HCT116 (cell line): ENCODE measurements around the gene B3GNT5. TPM values are rescaled to one million over a fixed set of nuclear protein-coding genes. Genes with fewer than 3 reads are reported as not detected.

Source experiments
- ATAC-seq: fragments of 200-7000 bp; cut with Tn5 transposase; 2 replicates; pipeline ENCODE4 v1.9.1; 2020; ENCODE audit warnings: mild to moderate bottlenecking, moderate library complexity
- BruUV-seq: library from RNA; stranded (reverse); fragments of 400-500 nt; replicated peaks from 2 replicates; lab custom pipeline; 2021; lab: Mats Ljungman, UMichigan
- CTCF ChIA-PET: fragments of 300-600 bp; sonication (Branson Sonifier 250); formaldehyde crosslinking; loops from one replicate; lab custom pipeline; 2021; ENCODE audit warnings: antibody characterized with exemption; lab: Charles Lee
- POLR2A ChIA-PET: fragments of 300-600, 350-600 bp; sonication (Branson Sonifier 250); formaldehyde crosslinking; loops from one replicate; lab custom pipeline; 2021; ENCODE audit warnings: antibody characterized with exemption; lab: Charles Lee
- RAD21 ChIA-PET, 2 experiments: fragments of 300-600 bp; sonication (Branson Sonifier 250); formaldehyde crosslinking; loops; one replicate each; lab custom pipeline; 2023; ENCODE audit warnings: low total read pairs in 2 of 2; ENCODE audit not compliant: uncharacterized antibody in 2 of 2, unreplicated experiment in 2 of 2, low non-redundant PET in 1 of 2; lab: Charles Lee
- DNase-seq: peaks from one replicate; pipeline ENCODE4 v3.0.0-alpha.2; 2010; ENCODE audit warnings: low read depth, low spot score
- H2AFZ ChIP-seq: fragments of 200-600 bp; shearing (Covaris generic), sonication (generic); 2 replicates; pipeline ENCODE4 v1.6.1; 2017; ENCODE audit warnings: low read depth, mixed run types, mixed read lengths, antibody characterized with exemption, low read length; ENCODE audit not compliant: poor library complexity, severe bottlenecking
- H3K27ac ChIP-seq: 2 replicates; pipeline ENCODE4 v1.5.1; 2012; ENCODE audit warnings: low read depth, low read length
- H3K27me3 ChIP-seq: fragments of 200-600 bp; sonication (generic); 2 replicates; pipeline ENCODE4 v1.6.1; 2016; ENCODE audit warnings: mixed run types, low read length, mixed read lengths; ENCODE audit not compliant: insufficient read depth
- H3K36me3 ChIP-seq, 2 experiments: fragments of 200-500 bp in 1 of 2; fragments of 200-600 bp in 1 of 2; sonication (Bioruptor generic) in 1 of 2; sonication (generic) in 1 of 2; 2 replicates each; pipeline versions ENCODE4 v1.5.1 to v1.6.1; 2014 to 2016; ENCODE audit warnings: low read length in 2 of 2, inconsistent platforms in 1 of 2, mixed read lengths in 1 of 2, mixed run types in 1 of 2; ENCODE audit not compliant: insufficient read depth in 2 of 2, control insufficient read depth in 1 of 2
- H3K4me1 ChIP-seq, 2 experiments: fragments of 200-600 bp in 1 of 2; sonication (generic) in 1 of 2; 2 replicates each; pipeline versions ENCODE4 v1.5.1 to v1.6.1; 2012 to 2017; ENCODE audit warnings: low read length in 2 of 2, inconsistent platforms in 1 of 2, mild to moderate bottlenecking in 1 of 2, mixed read lengths in 1 of 2, mixed run types in 1 of 2, moderate library complexity in 1 of 2; ENCODE audit not compliant: insufficient read depth in 2 of 2, control insufficient read depth in 1 of 2
- H3K4me2 ChIP-seq: fragments of 200-600 bp; sonication (generic); 2 replicates; pipeline ENCODE4 v1.6.1; 2017; ENCODE audit warnings: mixed run types, low read length, mixed read lengths
- H3K4me3 ChIP-seq, 2 experiments: fragments of 200-600 bp in 1 of 2; sonication (generic) in 1 of 2; replicated peaks in 1 of 2; 2 replicates each; pipeline ENCODE4 v1.5.1; 2011 to 2016; ENCODE audit warnings: low read length in 2 of 2, control low read depth in 1 of 2, low read depth in 1 of 2, mild to moderate bottlenecking in 1 of 2, mixed read lengths in 1 of 2, mixed run types in 1 of 2
- H3K79me2 ChIP-seq: fragments of 200-600 bp; sonication (generic); 2 replicates; pipeline ENCODE4 v1.6.1; 2017; ENCODE audit warnings: mild to moderate bottlenecking, mixed run types, low read length, moderate library complexity, mixed read lengths; ENCODE audit not compliant: insufficient read depth
- H3K9ac ChIP-seq: fragments of 200-600 bp; sonication (generic); 2 replicates; pipeline ENCODE4 v1.6.1; 2016; ENCODE audit warnings: low read length, mixed read lengths
- H3K9me2 ChIP-seq: fragments of 200-600 bp; sonication (generic), shearing (Covaris generic); 2 replicates; pipeline ENCODE4 v1.6.1; 2017; ENCODE audit warnings: mixed run types, mild to moderate bottlenecking, moderate library complexity; ENCODE audit not compliant: insufficient read depth
- H3K9me3 ChIP-seq, 2 experiments: fragments of 200-500 bp in 1 of 2; fragments of 200-600 bp in 1 of 2; sonication (Bioruptor generic) in 1 of 2; sonication (generic) in 1 of 2; 2 replicates each; pipeline ENCODE4 v1.6.1; 2014 to 2017; ENCODE audit warnings: low read length in 2 of 2, mixed read lengths in 2 of 2, inconsistent platforms in 1 of 2, low read depth in 1 of 2, mild to moderate bottlenecking in 1 of 2, mixed run types in 1 of 2, moderate library complexity in 1 of 2; ENCODE audit not compliant: control insufficient read depth in 1 of 2, insufficient read depth in 1 of 2
- H4K20me1 ChIP-seq: fragments of 200-600 bp; sonication (generic), shearing (Covaris generic); 2 replicates; pipeline ENCODE4 v1.6.1; 2017; ENCODE audit warnings: mixed run types, mild to moderate bottlenecking, moderate library complexity; ENCODE audit not compliant: insufficient read depth
- CEBPB ChIP-seq: IDR thresholded peaks from 2 replicates; pipeline ENCODE4 v1.6.1; 2012; ENCODE audit warnings: low read depth
- EGR1 ChIP-seq: IDR thresholded peaks from 2 replicates; pipeline ENCODE4 v1.6.1; 2012; ENCODE audit warnings: low read depth
- EZH2 ChIP-seq: fragments of 200-600 bp; sonication (generic); IDR thresholded peaks from 2 replicates; pipeline ENCODE4 v1.6.1; 2017; ENCODE audit warnings: antibody characterized with exemption, mixed run types
- EZH2phosphoT487 ChIP-seq: fragments of 200-600 bp; IDR thresholded peaks from 2 replicates; pipeline ENCODE4 v1.6.1; 2018; ENCODE audit warnings: antibody characterized with exemption, borderline replicate concordance
- MAX ChIP-seq: IDR thresholded peaks from 2 replicates; pipeline ENCODE4 v1.6.1; 2012
- RAD21 ChIP-seq: IDR thresholded peaks from 2 replicates; pipeline ENCODE4 v1.6.1; 2012; ENCODE audit warnings: low read depth, mild to moderate bottlenecking
- SP1 ChIP-seq: IDR thresholded peaks from 2 replicates; pipeline ENCODE4 v1.6.1; 2012; ENCODE audit warnings: low read depth
- SRF ChIP-seq: IDR thresholded peaks from 2 replicates; pipeline ENCODE4 v1.6.1; 2012; ENCODE audit warnings: low read depth
- ZNF274 ChIP-seq: fragments of 200-500 bp; sonication (Bioruptor generic); IDR thresholded peaks from 2 replicates; pipeline ENCODE4 v1.6.1; 2014; ENCODE audit warnings: mild to moderate bottlenecking, low read depth, low read length, inconsistent platforms
- intact Hi-C: fragments of 100-400 bp; cut with micrococcal nuclease; formaldehyde crosslinking; loops from 2 replicates; pipeline ENCODE4 v1.10.0; 2022
- total RNA-seq: library from RNA; stranded (reverse); gene quantifications from one replicate; pipeline ENCODE4 v1.2.1, GENCODE V29; 2021; ENCODE audit not compliant: unreplicated experiment
- TF ChIP-seq, protein P1 (sequence below): IDR thresholded peaks from 2 replicates; pipeline ENCODE4 v1.6.1; 2011; ENCODE audit warnings: mild to moderate bottlenecking, low read length, moderate library complexity; ENCODE audit not compliant: insufficient replicate concordance; ENCODE audit errors: extremely low read depth
- TF ChIP-seq, protein P2 (sequence below): IDR thresholded peaks from 2 replicates; pipeline ENCODE4 v1.6.1; 2012

The B3GNT5 gene
- total RNA-seq, 1 experiment from 2014 or later: 25.3 TPM

- no peak overlapping the region for H2AFZ ChIP-seq
- H3K4me3 ChIP-seq: peak overlapping the region; percentile 35 to 50
- POLR2A ChIA-PET: interaction anchor here (0.8 to 2.1 kb wide), 2 partner anchors 10 to 13 kb away, joined by 3 to 8 read pairs; no protein-coding TSS in a partner anchor
- ATAC-seq (peak; percentile 39; the same call in 1 of the 2 replicates), DNase-seq (no peak)
- H3K9ac ChIP-seq: peak overlapping the region; percentile 47
- CTCF ChIA-PET: interaction anchor here (1.0 to 1.8 kb wide), 2 partner anchors 9 to 97 kb away, joined by 3 to 8 read pairs; no protein-coding TSS in a partner anchor
- H3K9me2 ChIP-seq: no peaks in the 10 kb centered on the region
- H3K79me2 ChIP-seq: no peaks in the 10 kb centered on the region
- TF ChIP-seq SP1: no peak
- no peak for TF ChIP-seq RAD21
- TF ChIP-seq ZNF274: no peak
- TF ChIP-seq, protein P1, sequence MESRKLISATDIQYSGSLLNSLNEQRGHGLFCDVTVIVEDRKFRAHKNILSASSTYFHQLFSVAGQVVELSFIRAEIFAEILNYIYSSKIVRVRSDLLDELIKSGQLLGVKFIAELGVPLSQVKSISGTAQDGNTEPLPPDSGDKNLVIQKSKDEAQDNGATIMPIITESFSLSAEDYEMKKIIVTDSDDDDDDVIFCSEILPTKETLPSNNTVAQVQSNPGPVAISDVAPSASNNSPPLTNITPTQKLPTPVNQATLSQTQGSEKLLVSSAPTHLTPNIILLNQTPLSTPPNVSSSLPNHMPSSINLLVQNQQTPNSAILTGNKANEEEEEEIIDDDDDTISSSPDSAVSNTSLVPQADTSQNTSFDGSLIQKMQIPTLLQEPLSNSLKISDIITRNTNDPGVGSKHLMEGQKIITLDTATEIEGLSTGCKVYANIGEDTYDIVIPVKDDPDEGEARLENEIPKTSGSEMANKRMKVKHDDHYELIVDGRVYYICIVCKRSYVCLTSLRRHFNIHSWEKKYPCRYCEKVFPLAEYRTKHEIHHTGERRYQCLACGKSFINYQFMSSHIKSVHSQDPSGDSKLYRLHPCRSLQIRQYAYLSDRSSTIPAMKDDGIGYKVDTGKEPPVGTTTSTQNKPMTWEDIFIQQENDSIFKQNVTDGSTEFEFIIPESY: no peak
- TF ChIP-seq EGR1: no peak
- no peak for TF ChIP-seq SRF
- TF ChIP-seq, protein P2, sequence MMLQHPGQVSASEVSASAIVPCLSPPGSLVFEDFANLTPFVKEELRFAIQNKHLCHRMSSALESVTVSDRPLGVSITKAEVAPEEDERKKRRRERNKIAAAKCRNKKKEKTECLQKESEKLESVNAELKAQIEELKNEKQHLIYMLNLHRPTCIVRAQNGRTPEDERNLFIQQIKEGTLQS: no peak
- TF ChIP-seq CEBPB: no peak
- TF ChIP-seq MAX: no peak
- no peak for TF ChIP-seq EZH2
- TF ChIP-seq EZH2phosphoT487: no peak
- intact Hi-C loops: no loop called here
- RAD21 ChIA-PET: no interaction called here
- H3K9me3 ChIP-seq: no peaks in the 10 kb centered on the region
- TSS peak; percentile 98 for BruUV-seq
- H3K4me1 ChIP-seq: peaks cover 12 to 30% of the 10 kb centered on the region in 2 experiments
- H3K4me2 ChIP-seq: peak overlapping the region; percentile 72
- H3K27ac ChIP-seq: peak overlapping the region; percentile 69; the same call in 1 of the 2 replicates
- H3K36me3 ChIP-seq: no peaks in the 10 kb centered on the region
- H3K27me3 ChIP-seq: no peaks in the 10 kb centered on the region
- no peaks in the 10 kb centered on the region for H4K20me1 ChIP-seq
Observed at GRCh38 chr3:183285318-183285717, 32.3 kb downstream of the B3GNT5 start.
